Fibroblast of peridontal ligament (primary cell): ENCODE results near the gene CLEC20A.

Source experiments
- DNase-seq: peaks from one replicate; pipeline ENCODE4 v3.0.0-alpha.2; 2010; ENCODE audit errors: extremely low read depth

CLEC20A gene

DNA sequence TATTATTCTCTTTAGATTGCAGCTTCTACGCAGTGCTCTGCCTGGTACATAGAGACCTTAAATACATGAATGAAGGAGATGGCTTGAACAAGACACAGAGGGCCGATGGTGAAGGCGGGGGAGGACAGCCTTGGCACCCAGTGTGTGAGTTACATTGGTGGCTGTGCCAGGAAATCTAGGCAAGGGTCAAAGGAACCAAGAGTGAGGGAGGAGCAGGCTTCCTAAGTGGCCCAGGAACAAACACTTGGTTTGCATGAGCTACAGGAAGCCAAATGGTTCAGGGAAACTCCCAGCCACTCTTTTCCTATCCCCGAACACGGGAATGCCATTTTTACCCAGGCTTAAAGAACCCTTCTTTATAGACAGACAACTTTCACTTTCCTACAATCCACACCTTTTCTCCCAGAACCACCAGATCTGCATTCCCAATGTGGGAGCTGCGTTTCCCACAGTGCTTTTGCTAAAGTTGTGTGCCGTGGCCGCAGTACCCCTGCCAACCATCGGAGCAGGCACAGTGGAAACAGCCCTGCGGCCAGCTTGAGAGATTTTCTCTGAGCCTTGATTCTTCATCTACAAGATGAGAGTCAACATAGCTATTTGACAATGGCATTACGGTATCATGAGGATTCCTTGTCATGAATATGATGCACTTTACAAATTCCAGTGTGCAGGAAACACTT, 3.5 kb upstream of the CLEC20A start:
- no peak for DNase-seq

DNA sequence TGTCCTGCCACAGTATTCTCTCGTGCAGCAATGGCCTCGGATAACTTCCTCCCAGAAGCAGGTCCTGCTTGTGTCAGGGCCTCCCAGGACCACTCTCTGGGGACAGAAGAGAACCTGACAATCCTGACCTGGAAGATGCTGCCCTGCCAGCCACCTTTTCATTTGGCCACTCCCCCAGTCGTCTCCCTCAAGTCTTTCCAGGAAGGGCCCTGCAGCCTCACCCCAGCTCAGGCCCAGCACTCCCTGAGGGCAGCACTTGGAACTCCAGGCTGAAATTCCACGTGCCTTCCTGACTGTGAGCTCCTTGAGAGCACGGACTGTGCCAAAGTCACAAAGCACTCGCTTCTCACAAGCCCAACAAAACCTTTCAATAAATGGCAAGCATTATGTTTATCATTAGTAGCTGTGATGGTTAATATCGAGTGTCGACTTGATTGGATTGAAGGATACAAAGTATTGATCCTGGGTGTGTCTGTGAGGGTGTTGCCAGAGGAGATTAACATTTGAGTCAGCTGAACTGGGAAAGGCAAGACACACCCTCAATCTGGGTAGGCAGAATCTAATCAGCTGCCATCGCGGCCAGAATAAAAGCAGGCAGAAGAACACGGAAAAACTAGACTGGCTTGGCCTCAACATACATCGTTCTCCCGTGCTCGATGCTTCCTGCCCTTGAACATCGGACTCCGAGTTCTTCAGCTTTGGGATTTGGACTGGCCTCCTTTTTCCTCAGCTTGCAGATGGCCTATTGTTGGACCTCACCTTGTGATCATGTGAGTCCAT, 2.3 kb upstream of the CLEC20A start:
- DNase-seq = no peak

DNA sequence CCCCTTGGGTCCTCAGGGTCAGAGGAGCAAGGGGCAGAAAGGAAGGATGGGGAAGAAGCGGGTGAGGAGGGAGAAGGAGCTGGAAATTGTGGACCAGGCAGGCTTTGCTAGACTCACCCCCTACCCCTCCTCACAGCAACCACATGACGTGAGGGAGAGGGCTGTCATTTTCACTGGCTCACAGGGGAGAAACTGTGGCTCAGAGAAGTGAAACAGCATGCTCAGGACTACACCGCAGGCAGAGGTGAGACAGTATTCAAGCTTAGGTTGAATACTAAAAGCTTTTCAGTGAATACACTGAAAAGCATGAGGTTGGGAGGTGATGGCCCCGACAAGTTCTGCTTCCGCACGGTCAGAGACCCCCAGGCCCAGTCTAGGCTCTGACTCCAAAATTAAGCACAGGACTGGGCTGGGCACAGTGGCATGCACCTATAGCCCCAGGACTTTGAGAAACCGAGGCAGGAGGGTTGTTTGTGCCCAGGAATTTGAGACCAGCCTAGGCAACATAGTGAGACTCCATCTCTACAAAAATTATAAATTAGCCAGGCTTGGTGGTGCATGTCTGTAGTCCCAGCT, 1.2 kb upstream of the CLEC20A start:
- no peak for DNase-seq

DNA sequence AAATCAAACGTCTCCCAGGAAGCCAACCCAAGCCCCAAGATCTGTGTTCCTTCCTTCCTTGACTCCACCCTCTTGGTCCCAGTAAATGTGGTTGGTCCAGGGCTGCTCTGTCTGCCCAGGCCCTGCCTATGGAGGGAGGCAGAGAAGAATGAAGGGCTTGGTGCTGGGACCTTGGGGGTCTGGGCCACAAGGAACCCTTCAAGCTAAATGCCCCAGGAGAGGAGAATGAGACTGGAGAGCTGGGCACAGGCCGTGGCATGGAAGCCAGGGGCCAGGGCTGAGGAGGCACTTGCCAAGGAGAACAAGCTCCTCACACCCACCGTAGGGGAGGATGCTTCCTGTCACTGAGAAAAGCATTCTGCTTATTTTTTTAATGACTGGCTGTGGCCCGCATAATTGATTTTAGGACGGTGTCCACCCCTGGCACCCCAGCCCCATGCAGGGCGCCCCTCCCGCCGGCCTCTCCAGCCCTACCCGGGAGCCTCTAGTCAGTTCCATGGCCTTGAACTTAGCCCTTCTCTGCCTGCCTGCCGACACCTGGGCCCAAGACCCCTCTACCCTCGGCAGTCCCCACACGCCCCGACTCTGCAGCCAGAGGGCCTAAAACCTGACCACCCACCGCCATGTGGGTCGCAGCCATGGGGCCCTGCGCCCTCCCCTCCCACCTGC, 889 bp downstream of the CLEC20A start:
- DNase-seq = no peak

DNA sequence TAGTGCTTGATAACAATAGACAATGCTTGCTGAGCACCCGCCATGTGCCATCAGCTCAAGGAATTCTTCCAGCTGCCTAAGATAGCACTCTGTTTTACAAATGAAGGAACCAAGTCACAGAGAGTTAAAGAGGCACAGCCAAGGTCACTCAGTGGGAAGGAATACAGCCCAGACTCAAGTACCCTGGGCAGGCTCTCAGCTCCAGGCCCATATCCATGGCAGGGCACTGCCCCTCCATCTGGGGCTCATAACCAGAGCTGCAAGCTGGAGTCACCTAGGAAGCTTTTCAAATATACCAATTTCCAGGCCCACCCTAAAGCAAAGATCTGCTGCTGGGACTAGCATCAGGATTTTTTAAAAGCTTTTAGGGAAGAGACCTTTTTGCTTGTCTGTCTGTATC, 1.6 kb downstream of the CLEC20A start:
- no peak for DNase-seq

DNA sequence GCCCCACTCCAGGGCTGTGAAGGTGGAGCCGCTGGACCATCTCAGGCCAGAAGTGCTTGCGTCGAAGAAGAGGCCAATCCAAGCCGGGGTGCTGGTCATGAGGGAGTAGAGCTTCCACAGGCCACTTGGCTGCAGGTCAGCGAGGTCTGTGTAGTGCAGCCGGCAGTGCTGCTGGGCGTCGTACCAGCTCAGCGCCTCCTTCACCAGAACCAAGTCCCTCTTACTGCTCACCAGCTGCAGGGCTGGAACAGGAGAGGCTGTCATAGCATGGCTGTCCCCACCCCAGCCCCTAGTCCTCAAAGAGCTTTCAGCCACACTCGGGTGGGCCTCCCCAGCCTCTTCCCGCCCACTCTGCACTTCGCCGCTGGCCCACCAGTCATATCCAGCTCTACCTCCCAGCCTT, 2.2 kb downstream of the CLEC20A start:
- DNase-seq = no peak

DNA sequence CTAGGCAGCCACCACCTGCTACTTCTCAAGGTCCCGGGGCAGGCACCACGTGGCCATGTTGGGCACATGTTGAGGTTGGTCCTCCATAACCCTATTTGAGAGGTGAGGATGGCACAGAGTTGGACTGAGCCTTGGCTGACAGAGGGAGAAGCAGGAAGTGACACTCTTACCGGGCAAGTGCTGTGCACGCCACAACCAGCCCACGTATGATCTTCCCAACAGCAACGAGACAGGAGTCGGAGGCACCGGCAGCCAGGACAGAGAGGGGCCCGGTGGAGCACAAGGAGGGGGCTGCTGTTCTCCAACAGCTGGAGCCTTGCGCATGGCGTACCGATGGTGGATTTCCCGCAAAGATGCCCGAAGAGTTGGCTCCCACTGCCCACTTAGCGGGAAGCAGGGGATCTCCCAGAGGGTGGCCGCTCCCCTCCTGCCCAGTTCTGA, 3.4 kb downstream of the CLEC20A start:
- no peak for DNase-seq

DNA sequence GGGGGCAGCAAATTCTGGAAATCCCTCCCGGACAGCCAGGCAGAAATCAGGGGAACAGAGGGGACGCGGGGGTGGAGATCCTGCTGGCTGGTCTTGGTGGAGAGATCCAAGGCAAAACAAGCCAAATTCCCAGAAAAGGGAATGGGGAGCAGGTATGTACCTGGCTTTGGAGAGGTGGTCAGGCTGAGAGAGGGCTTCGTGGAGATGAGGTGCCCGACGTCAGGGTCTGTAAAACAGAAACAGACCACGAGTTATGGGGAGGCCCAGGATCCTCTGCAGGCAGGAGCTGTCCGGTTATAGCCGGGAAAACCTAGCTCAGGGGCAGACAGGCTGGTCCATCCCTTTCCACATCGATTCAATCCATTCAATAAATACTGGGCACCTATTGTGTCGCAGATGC, 4.4 kb downstream of the CLEC20A start:
- DNase-seq = no peak

DNA sequence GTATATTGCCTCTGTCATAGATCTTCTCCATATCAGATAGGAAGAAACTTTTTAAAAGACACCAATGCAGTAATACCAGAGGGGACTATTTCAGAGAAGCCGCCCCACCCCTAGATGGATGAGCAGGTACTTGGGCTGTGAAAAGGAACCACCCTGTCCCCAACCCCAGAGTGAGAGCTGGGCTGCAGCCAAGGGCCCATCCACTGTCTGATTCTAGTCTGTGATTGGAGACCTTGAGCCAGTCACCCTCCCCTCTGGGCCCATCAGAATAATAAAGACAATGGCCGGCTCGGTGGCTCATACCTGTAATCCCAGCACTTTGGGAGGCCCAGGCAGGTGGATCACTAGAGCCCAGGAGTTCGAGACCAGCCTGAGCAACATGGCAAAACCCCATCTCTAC, 5.0 kb downstream of the CLEC20A start:
- DNase-seq = no peak

DNA sequence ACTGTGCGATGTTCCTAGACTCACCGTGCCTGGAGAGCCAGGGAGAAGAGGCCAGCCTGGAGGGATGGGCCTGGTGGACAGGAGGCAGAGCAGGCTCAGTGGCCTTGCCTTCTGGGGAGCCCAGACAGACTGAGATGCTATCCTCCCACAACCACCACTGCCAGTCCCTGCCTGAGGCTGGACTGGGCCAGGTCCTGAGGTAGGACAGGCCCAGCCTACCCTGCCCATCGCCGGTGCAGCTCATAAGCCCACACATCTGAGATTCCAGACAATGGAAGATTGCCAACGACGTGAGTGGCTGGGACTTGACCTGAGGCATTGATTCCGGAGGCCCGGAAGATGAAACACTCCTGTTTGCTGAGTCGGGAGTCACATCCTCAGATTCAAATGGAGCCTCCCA, 5.8 kb downstream of the CLEC20A start:
- no peak for DNase-seq

DNA sequence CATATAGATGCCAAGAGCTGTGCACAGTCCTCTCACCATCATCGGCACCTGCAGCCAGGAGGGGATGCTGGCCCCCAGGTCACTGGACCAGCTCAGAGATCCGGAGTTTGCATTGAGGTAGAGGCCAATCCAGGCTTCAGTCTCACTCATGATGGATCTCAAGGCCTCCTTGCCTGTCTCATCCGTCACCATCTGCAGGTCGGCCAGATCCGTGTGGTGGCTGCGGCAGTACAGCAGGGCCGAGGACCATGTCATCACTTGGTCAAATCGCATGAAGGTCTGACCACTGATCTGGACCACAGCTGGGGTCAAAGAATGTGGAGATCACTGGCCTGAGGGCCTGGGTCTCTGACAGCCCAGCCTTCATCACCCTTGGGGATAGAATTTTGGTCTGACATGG, 6.6 kb downstream of the CLEC20A start:
- DNase-seq = no peak

DNA sequence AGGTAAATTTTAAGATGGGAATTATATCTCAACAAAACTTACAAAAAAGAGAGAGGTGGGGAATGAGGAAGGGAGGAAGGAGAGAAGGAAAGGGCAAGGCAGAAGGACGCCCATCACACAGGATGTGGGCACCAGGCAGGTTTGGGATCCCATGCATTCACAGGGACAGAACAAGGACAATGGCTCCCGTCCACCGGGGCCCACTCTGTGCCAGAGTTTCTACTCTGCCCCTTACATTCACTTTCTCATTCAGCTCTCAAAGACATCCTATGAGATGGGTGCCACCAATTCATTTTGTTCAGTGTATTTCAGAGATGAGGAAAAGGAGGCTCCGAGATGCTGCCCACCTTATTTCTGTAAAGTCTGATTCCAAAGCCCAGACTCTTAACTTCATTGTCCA, 7.4 kb downstream of the CLEC20A start:
- no peak for DNase-seq

DNA sequence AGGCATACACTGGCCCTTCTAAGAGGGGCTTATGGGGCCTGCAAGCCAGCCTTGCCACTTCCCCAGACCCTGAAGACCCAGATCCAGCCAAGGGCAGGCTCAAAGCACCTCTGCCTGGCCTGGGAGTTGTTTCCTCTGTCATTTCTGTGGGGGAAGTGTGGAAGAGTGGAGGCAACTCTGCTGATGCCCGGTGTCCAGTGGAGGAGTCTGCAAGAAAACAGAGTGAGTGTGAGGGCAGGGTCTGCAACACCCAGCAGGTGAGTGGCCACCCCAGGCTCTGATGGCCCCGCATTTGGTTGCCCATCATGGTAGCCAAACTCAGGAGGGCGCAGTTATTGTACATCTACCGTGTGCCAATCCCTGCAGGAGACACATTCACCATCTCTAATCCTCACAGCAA, 8.4 kb downstream of the CLEC20A start:
- no peak for DNase-seq

DNA sequence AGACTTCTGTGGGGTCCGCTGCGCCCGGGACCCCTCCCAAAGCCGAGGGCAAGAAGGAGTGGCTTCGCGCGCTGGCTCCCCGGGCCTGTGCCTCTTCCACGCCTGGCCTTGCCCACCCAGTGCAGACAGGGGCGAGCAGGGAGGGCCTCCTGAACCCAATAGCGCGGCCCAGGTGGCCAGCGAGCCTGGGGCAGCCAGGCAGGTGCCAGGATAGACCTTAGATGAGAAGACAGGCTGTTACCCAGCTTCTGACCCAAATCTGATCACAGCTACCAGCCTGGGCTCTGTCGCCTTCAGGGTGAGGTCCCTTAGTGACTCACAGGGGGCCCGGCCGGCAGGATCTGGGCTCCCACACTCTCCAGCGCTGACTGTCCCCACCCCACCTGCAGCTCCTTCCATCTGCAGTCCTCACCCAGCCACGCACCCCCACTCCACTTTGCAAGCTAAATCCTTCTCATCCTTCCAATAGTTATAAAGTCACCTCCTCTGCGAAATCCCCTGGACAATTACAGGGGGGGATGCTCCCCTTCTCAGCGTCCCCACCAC, 9.6 kb downstream of the CLEC20A start:
- DNase-seq = no peak

DNA sequence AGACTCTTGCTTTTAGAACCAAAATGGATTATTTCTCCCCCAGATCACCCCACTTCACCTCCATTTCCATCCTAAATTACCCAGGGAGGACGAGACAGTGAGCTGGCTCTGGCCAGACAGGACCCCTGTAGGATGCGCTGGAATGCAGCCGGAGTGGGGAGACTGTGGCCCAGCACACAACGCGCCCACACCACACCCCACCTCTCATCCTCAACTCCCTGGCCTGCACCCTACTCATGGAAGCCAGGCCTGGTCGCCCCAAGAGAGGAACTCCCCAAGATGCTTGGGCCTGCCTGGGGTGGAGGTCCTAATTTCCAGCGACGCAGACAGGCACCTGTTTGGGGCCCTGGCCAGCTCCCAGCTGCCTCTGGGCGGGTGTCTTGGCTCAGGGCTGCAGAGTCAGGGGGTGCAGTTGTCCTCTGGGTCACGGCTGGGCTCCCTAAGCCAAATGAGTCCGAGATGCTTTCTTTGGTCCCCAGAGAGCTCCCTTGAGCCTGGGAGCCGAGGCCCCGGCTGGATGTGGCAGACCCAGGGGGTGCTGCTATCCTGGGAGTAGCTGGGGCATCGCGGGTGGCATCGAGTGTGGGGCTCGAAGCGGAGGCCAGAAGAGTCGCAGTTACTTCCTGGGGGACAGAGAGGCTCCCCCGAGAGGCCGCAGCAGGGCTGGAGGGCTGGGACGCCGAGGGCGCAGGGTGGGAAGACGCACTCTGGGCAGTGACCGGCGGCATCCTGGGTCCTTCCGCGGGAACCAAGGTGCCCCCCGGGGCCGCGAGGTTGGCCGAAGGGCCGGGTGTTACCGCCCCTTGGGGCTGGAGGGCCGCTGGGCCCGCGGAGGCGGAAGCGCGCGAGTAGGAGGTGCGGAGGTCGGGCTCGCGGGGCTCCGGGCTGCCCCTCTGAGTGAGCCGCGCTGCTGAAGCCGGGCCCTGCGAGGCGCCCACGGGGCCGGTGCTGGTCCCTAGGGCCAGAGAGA, 10.4 kb downstream of the CLEC20A start:
- no peak for DNase-seq

DNA sequence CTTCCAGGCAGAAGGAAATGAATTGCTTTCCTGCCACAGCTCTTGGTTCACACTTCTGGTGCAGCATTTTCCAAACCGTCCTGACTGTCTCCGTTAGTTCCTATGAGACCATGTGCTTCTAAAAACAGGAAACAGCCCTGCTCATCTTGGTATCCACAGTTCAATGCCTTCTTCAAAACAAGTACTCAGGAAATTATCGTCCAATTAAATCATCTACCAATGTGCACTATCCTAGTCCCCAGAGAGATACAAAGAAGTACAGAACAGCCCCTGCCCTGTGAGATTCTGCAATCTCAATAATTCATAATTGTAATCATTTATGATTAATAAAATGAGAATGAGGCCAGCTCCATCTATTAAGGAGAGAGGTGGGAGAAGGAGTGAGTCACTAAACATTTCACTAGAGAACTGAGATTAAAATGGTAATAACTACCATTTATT, 11.2 kb downstream of the CLEC20A start:
- no peak for DNase-seq

DNA sequence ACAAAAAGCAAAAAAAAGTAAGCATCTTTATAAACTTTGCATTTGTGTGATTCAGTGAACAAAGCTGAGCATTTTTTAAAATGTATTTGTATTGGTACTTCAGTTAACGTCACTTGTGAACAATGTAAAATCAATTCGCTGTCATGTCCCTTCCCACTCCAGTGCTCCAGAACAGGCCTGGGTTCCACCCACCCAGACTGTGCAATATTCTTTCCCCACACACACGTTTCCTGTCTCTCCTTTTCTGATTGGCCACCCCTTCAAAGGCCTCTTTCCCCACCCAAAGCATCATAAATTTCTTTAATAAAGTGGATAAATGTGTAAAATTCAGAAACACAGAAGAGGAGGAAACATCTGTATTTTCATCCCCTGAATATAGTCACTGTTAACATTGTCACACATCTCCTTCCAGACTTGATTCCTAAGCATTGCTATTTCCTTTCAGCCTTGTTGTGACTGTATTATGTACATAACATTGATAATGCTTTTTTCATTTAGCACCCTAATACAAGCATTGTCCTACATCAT, 12.0 kb downstream of the CLEC20A start:
- no peak for DNase-seq

DNA sequence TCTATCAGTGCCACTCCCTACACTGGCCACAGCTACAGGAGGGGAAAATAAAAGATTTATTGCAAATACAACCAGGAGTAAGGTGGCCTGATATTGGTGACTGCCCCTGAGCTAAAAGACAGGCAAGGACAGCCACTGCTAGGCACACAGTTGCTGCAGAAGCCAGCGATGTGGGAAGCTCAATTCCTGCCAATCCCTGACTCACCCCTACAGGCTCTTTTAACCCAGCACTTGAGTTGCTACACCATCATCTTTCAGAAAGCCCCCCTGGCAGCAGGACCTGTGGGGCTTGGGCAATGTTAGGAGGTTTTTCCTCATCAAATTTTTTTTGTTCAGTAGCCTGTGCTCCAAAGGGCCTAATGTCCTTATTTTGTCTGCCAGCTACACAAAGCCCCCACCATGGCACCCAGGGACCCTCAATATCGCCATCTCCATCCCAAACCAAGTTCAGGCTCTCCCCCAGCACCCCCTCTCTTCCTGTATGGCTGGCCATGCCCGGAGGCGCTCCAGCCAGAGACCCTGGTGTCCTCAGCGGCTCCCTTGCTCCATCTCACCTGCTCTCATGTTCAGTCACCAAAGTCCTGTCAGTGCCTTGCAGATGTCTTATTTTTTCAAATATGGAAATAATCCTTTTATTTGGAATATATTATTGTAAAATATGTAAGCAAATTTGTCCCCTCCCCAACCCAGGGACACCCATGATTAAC, 13.4 kb downstream of the CLEC20A start:
- DNase-seq = no peak

DNA sequence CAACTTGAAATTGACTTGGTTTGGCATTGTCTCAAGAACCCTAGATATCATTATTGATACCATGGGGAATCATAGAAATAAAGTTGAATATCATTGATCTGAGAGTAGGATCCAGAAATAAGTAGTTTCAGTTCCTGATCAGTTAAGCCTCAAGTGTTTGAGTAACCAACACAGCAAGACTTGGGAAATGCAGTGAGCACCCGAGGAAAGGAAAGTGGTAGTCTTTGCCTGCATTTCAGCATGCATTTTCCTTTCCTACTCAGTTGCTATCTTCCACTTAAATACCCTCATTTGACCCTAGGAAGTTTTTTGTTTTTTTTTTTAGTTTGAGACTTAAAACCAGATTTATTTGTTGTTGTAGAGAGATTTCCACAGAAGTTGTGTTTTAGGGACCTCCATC, 18.9 kb downstream of the CLEC20A start:
- no peak for DNase-seq

DNA sequence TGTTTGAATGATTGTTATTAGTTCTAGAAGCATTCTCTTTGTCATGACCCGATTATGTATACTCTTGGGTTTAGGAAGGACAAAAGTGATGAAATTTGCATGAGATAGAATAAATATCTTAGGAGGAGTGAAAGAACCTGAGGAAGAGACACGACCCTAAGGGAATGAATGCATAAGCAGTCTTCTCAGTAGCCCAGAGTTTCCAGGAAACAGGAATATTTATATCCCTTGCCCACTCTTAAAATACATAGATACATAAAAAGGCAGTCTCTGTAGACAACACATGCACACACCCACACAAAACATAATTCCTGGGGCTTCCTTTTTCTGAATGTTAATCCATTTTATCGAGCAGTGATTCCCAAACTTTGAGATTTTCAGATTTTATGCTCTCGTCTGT, 19.4 kb downstream of the CLEC20A start:
- DNase-seq = no peak
